Midbrain (tissue), 1 donor: ENCODE results near the gene ARHGAP22.

Experiments used
- DNase-seq: peaks from one replicate; lab custom pipeline; 2025; lab: John Stamatoyannopoulos, UW

The ARHGAP22 gene

GRCh38 chr10:48496831-48497779 is 107.8 kb downstream of the ARHGAP22 start:
- no peak for DNase-seq

GRCh38 chr10:48496105-48496830 is 108.6 kb downstream of the ARHGAP22 start:
- DNase-seq: no peak

GRCh38 chr10:48495282-48496045 is 109.4 kb downstream of the ARHGAP22 start:
- DNase-seq: no peak

- no peak for DNase-seq
Observed at GRCh38 chr10:48494611-48495010, 110.3 kb downstream of the ARHGAP22 start.

- no peak for DNase-seq
Observed at GRCh38 chr10:48494073-48494472, 110.8 kb downstream of the ARHGAP22 start.

GRCh38 chr10:48493083-48493871 is 111.6 kb downstream of the ARHGAP22 start:
- no peak for DNase-seq

GRCh38 chr10:48492201-48492600 is 112.7 kb downstream of the ARHGAP22 start:
- DNase-seq: no peak

- DNase-seq: peak; percentile 52
Observed at GRCh38 chr10:48491392-48492139, 113.3 kb downstream of the ARHGAP22 start.

GRCh38 chr10:48490946-48491345 is 113.9 kb downstream of the ARHGAP22 start:
- no peak for DNase-seq

- DNase-seq: no peak
Observed at GRCh38 chr10:48490571-48490940, 114.3 kb downstream of the ARHGAP22 start.

- no peak for DNase-seq
Observed at GRCh38 chr10:48489099-48489498, 115.8 kb downstream of the ARHGAP22 start.

GRCh38 chr10:48487244-48487643 is 117.6 kb downstream of the ARHGAP22 start:
- no peak for DNase-seq

GRCh38 chr10:48485711-48486110 is 119.2 kb downstream of the ARHGAP22 start:
- no peak for DNase-seq

- no peak for DNase-seq
Observed at GRCh38 chr10:48484911-48485310, 120.0 kb downstream of the ARHGAP22 start.

GRCh38 chr10:48482207-48482606 is 122.7 kb downstream of the ARHGAP22 start:
- DNase-seq: no peak

GRCh38 chr10:48481385-48481784 is 123.5 kb downstream of the ARHGAP22 start:
- DNase-seq: no peak

- DNase-seq: no peak
Observed at GRCh38 chr10:48480397-48481374, 124.2 kb downstream of the ARHGAP22 start.

- DNase-seq: no peak
Observed at GRCh38 chr10:48478980-48479811, 125.7 kb downstream of the ARHGAP22 start.

- no peak for DNase-seq
Observed at GRCh38 chr10:48478469-48478868, 126.4 kb downstream of the ARHGAP22 start.
